DOHH2 (cell line): ENCODE data around the gene NOP56.

Experiments used
- H3F3A ChIP-seq: fragments of 200-600 bp; sonication (generic), shearing (Covaris generic); 2 replicates; pipeline ENCODE4 v1.6.0; 2016; ENCODE audit warnings: antibody characterized with exemption, mild to moderate bottlenecking; ENCODE audit not compliant: control insufficient read depth, insufficient read depth
- H3K27ac ChIP-seq: fragments of 200-600 bp; sonication (generic); 2 replicates; pipeline ENCODE4 v1.5.1; 2014; ENCODE audit warnings: low read depth, mild to moderate bottlenecking, low read length, moderate library complexity
- H3K27me3 ChIP-seq: fragments of 200-600 bp; sonication (generic); 2 replicates; pipeline ENCODE4 v1.6.1; 2014; ENCODE audit warnings: mild to moderate bottlenecking, low read length, mixed read lengths; ENCODE audit not compliant: control insufficient read depth
- H3K36me3 ChIP-seq: fragments of 200-600 bp; sonication (generic); 2 replicates; pipeline ENCODE4 v1.6.1; 2014; ENCODE audit warnings: mild to moderate bottlenecking, low read length, moderate library complexity, mixed read lengths; ENCODE audit not compliant: control insufficient read depth
- H3K4me1 ChIP-seq: fragments of 200-600 bp; sonication (generic); 2 replicates; pipeline ENCODE4 v1.6.1; 2014; ENCODE audit warnings: mild to moderate bottlenecking, low read length, mixed read lengths; ENCODE audit not compliant: control insufficient read depth
- H3K4me2 ChIP-seq: fragments of 200-600 bp; sonication (generic); 2 replicates; pipeline ENCODE4 v1.6.0; 2014; ENCODE audit warnings: mild to moderate bottlenecking, low read length, moderate library complexity
- H3K4me3 ChIP-seq: fragments of 200-600 bp; sonication (generic); 2 replicates; pipeline ENCODE4 v1.5.1; 2014; ENCODE audit warnings: mild to moderate bottlenecking, low read length, mixed read lengths
- H3K79me2 ChIP-seq: fragments of 200-600 bp; sonication (generic); 2 replicates; pipeline ENCODE4 v1.6.1; 2014; ENCODE audit warnings: mild to moderate bottlenecking, low read length, mixed read lengths; ENCODE audit not compliant: control insufficient read depth
- H3K9me2 ChIP-seq: fragments of 200-600 bp; sonication (generic); replicated peaks from 2 replicates; pipeline ENCODE4 v1.6.1; 2014; ENCODE audit warnings: mild to moderate bottlenecking, low read length, mixed read lengths; ENCODE audit not compliant: control insufficient read depth
- H3K9me3 ChIP-seq: fragments of 200-600 bp; sonication (generic); 2 replicates; pipeline ENCODE4 v1.6.1; 2014; ENCODE audit warnings: antibody characterized with exemption, low read length, mixed read lengths; ENCODE audit not compliant: control insufficient read depth, insufficient read depth
- H4K20me1 ChIP-seq: fragments of 200-600 bp; sonication (generic); 2 replicates; pipeline ENCODE4 v1.6.0; 2014; ENCODE audit warnings: low read depth, mild to moderate bottlenecking, antibody characterized with exemption, low read length, moderate library complexity; ENCODE audit not compliant: control insufficient read depth, insufficient read depth
- CTCF ChIP-seq: fragments of 200-600 bp; sonication (generic); IDR thresholded peaks from one replicate; pipeline ENCODE4 v1.5.1; 2014; ENCODE audit warnings: antibody characterized with exemption, mild to moderate bottlenecking, low read depth, low read length; ENCODE audit not compliant: poor library complexity, severe bottlenecking
- EZH2phosphoT487 ChIP-seq: fragments of 200-600 bp; sonication (generic); IDR thresholded peaks from 2 replicates; pipeline ENCODE4 v1.6.1; 2017; ENCODE audit warnings: borderline replicate concordance, mild to moderate bottlenecking, antibody characterized with exemption, low read length, moderate library complexity, mixed read lengths

The NOP56 gene

GRCh38 chr20:2700913-2701620 is 48.6 kb downstream of the NOP56 start:
- no peaks in the 10 kb centered on the region for H3K36me3 ChIP-seq
- H3K4me1 ChIP-seq, result no peaks in the 10 kb centered on the region
- peaks cover 9% of the 10 kb centered on the region for H3K27me3 ChIP-seq
- no peaks in the 10 kb centered on the region for H3K9me2 ChIP-seq
- H3K4me2 ChIP-seq, result no peak overlapping the region
- no peak overlapping the region for H3K27ac ChIP-seq
- H3F3A ChIP-seq, result no peaks in the 10 kb centered on the region
- no peaks in the 10 kb centered on the region for H3K79me2 ChIP-seq
- H3K4me3 ChIP-seq, result no peak overlapping the region
- TF ChIP-seq EZH2phosphoT487, result no peak
- no peak for TF ChIP-seq CTCF
- no peaks in the 10 kb centered on the region for H4K20me1 ChIP-seq
- no peaks in the 10 kb centered on the region for H3K9me3 ChIP-seq

GRCh38 chr20:2701671-2702081 is 49.2 kb downstream of the NOP56 start:
- Histone ChIP-seq H3K9me3 (no peaks in the 10 kb centered on the region), H3K36me3 (no peaks in the 10 kb centered on the region), H3K27ac (no peak overlapping the region), H4K20me1 (no peaks in the 10 kb centered on the region), H3K27me3 (peaks cover 11% of the 10 kb centered on the region), H3F3A (no peaks in the 10 kb centered on the region), H3K4me2 (no peak overlapping the region), H3K4me1 (no peaks in the 10 kb centered on the region), H3K9me2 (no peaks in the 10 kb centered on the region), H3K79me2 (no peaks in the 10 kb centered on the region), H3K4me3 (no peak overlapping the region)
- TF ChIP-seq CTCF (no peak), EZH2phosphoT487 (no peak)

GRCh38 chr20:2703716-2704475 is 51.5 kb downstream of the NOP56 start:
- no peak for TF ChIP-seq CTCF
- TF ChIP-seq EZH2phosphoT487, result no peak
- Histone ChIP-seq H3K27me3 (peaks cover 18% of the 10 kb centered on the region), H3K4me2 (no peak overlapping the region), H3K4me3 (no peak overlapping the region), H3K4me1 (no peaks in the 10 kb centered on the region), H3K27ac (no peak overlapping the region), H3K9me2 (no peaks in the 10 kb centered on the region), H3K79me2 (no peaks in the 10 kb centered on the region), H3F3A (no peaks in the 10 kb centered on the region), H3K9me3 (no peaks in the 10 kb centered on the region), H3K36me3 (no peaks in the 10 kb centered on the region), H4K20me1 (no peaks in the 10 kb centered on the region)
